22Rv1 (cell line): ENCODE measurements around the gene SNRPB2.

Experiments used
- H3K27ac ChIP-seq: fragments of 450-650 bp; 2 replicates; pipeline ENCODE4 v1.5.1; 2017
- CTCF ChIP-seq: fragments of 450-650 bp; IDR thresholded peaks from 2 replicates; pipeline ENCODE4 v1.5.1; 2017; ENCODE audit warnings: mild to moderate bottlenecking
- ZFX ChIP-seq: fragments of 450-650 bp; IDR thresholded peaks from 2 replicates; pipeline ENCODE4 v1.6.1; 2017; ENCODE audit warnings: antibody characterized with exemption, borderline replicate concordance

The SNRPB2 gene

GRCh38 chr20:16748308-16748900 lies 18.6 kb downstream of the SNRPB2 start, which contains the start of gene OTOR:
TSS of gene OTOR (plus strand) at chr20:16748358. CDS start at chr20:16748402, 44 bp downstream.
- TF ChIP-seq ZFX, result no peak
- no peak for TF ChIP-seq CTCF
- H3K27ac ChIP-seq, result no peak within 1 kb of the TSS

- H3K27ac ChIP-seq, result no peak overlapping the region
- no peak for TF ChIP-seq ZFX
- TF ChIP-seq CTCF, result 0 out of 2 replicates have a peak, but pooled peaks have one; percentile 11
Observed at GRCh38 chr20:16749573-16749972, 19.7 kb downstream of the SNRPB2 start.

GRCh38 chr20:16752082-16752481 lies 22.3 kb downstream of the SNRPB2 start:
- no peak for TF ChIP-seq CTCF
- TF ChIP-seq ZFX, result no peak

GRCh38 chr20:16752901-16753300 lies 23.1 kb downstream of the SNRPB2 start:
- no peak overlapping the region for H3K27ac ChIP-seq
- no peak for TF ChIP-seq ZFX
- no peak for TF ChIP-seq CTCF

More at GRCh38 chr20:16752082-16752481, 22.3 kb downstream of the SNRPB2 start:
- H3K27ac ChIP-seq, result no peak overlapping the region

- TF ChIP-seq CTCF, result no peak
- TF ChIP-seq ZFX, result no peak
- no peak overlapping the region for H3K27ac ChIP-seq
Observed at GRCh38 chr20:16758454-16759180, 28.8 kb downstream of the SNRPB2 start.

- no peak overlapping the region for H3K27ac ChIP-seq
- TF ChIP-seq ZFX, result no peak
- TF ChIP-seq CTCF, result no peak
Observed at GRCh38 chr20:16759181-16759563, 29.3 kb downstream of the SNRPB2 start.
